GM10248 (cell line): ENCODE data around the gene PPP1R1C.

Experiments used
- CTCF ChIA-PET: fragments of 300-600 bp; sonication (Branson Sonifier 250); formaldehyde crosslinking; extraction: SDS; loops from one replicate; lab custom pipeline; 2021; ENCODE audit warnings: antibody characterized with exemption; lab: Yijun Ruan, JAX
- POLR2A ChIA-PET: fragments of 350-650 bp; sonication (Branson Sonifier 250); formaldehyde crosslinking; extraction: SDS; loops from one replicate; lab custom pipeline; 2020; ENCODE audit warnings: antibody characterized with exemption; lab: Yijun Ruan, JAX
- DNase-seq: peaks from one replicate; pipeline ENCODE4 v3.0.0; 2012; ENCODE audit errors: extremely low spot score
- CTCF ChIP-seq: IDR thresholded peaks from 2 replicates; pipeline ENCODE4 v1.5.1; 2012; ENCODE audit warnings: mild to moderate bottlenecking, low read depth; ENCODE audit errors: extremely low read depth, missing control alignments, control extremely low read depth

Gene PPP1R1C

GRCh38 chr2:182064019-182064778, 78.5 kb downstream of the PPP1R1C start:
- POLR2A ChIA-PET = no interaction called here
- CTCF ChIA-PET = interaction anchor here (1.0 to 2.9 kb wide), 3 partner anchors 11 to 341 kb away, joined by 3 to 15 read pairs (median 3); no protein-coding TSS in a partner anchor
- TF ChIP-seq CTCF = no peak
- no peak for DNase-seq

- no peak for TF ChIP-seq CTCF
- no peak for DNase-seq
- CTCF ChIA-PET = interaction anchor here (1.3 to 2.0 kb wide), 3 partner anchors 7 to 18 kb away, joined by 3 to 7 read pairs (median 5); no protein-coding TSS in a partner anchor
- POLR2A ChIA-PET = no interaction called here
These were observed 80.9 kb downstream of the PPP1R1C start for GRCh38 chr2:182066400-182067087.

GRCh38 chr2:182067393-182067792, 81.7 kb downstream of the PPP1R1C start:
- CTCF ChIA-PET = interaction anchor here (1.8 kb wide), 1 partner anchor 10 kb away, joined by 4 read pairs; no protein-coding TSS in a partner anchor
- TF ChIP-seq CTCF = no peak
- no peak for DNase-seq
- POLR2A ChIA-PET = no interaction called here

GRCh38 chr2:182068811-182069210, 83.2 kb downstream of the PPP1R1C start:
- DNase-seq = no peak
- no peak for TF ChIP-seq CTCF
- ChIA-PET CTCF (interaction anchor here (1.8 kb wide), 1 partner anchor 8 kb away, joined by 4 read pairs; no protein-coding TSS in a partner anchor), POLR2A (no interaction called here)

- TF ChIP-seq CTCF = no peak
- POLR2A ChIA-PET = no interaction called here
- CTCF ChIA-PET = no interaction called here
- DNase-seq = no peak
These were observed 83.8 kb downstream of the PPP1R1C start for GRCh38 chr2:182069416-182069815.

GRCh38 chr2:182069908-182070307, 84.3 kb downstream of the PPP1R1C start:
- no peak for TF ChIP-seq CTCF
- ChIA-PET CTCF (no interaction called here), POLR2A (no interaction called here)
- DNase-seq = no peak
